PFSK-1 (cell line): Measurements from ENCODE around the gene GOLM1.

ENCODE experiments used
- FOXP2 ChIP-seq: optimal IDR thresholded peaks from 2 replicates; pipeline ENCODE3; 2011; ENCODE audit warnings: borderline replicate concordance, control low read depth, inconsistent platforms; ENCODE audit not compliant: insufficient read depth; ENCODE audit errors: extremely low read length, extremely low read depth
- POLR2AphosphoS5 ChIP-seq: IDR thresholded peaks from 2 replicates; pipeline ENCODE4 v1.6.1; 2012; ENCODE audit warnings: low read depth, mild to moderate bottlenecking, control low read depth, low read length, moderate library complexity
- REST ChIP-seq, 2 experiments: IDR thresholded peaks; 2 replicates each; pipeline versions ENCODE4 v1.6.1 to v1.8.0; 2011 to 2012; ENCODE audit warnings: low read depth in 2 of 2, low read length in 2 of 2, control low read depth in 1 of 2, inconsistent platforms in 1 of 2, mild to moderate bottlenecking in 1 of 2, moderate library complexity in 1 of 2; ENCODE audit not compliant: insufficient read depth in 1 of 2
- SIN3A ChIP-seq: IDR thresholded peaks from 2 replicates; pipeline ENCODE4 v1.6.1; 2012; ENCODE audit warnings: mild to moderate bottlenecking, low read length, moderate library complexity, borderline replicate concordance; ENCODE audit not compliant: insufficient read depth
- TAF1 ChIP-seq: IDR thresholded peaks from 2 replicates; pipeline ENCODE4 v1.6.1; 2012; ENCODE audit warnings: low read length, control low read depth, borderline replicate concordance; ENCODE audit not compliant: insufficient read depth

The GOLM1 gene

DNA sequence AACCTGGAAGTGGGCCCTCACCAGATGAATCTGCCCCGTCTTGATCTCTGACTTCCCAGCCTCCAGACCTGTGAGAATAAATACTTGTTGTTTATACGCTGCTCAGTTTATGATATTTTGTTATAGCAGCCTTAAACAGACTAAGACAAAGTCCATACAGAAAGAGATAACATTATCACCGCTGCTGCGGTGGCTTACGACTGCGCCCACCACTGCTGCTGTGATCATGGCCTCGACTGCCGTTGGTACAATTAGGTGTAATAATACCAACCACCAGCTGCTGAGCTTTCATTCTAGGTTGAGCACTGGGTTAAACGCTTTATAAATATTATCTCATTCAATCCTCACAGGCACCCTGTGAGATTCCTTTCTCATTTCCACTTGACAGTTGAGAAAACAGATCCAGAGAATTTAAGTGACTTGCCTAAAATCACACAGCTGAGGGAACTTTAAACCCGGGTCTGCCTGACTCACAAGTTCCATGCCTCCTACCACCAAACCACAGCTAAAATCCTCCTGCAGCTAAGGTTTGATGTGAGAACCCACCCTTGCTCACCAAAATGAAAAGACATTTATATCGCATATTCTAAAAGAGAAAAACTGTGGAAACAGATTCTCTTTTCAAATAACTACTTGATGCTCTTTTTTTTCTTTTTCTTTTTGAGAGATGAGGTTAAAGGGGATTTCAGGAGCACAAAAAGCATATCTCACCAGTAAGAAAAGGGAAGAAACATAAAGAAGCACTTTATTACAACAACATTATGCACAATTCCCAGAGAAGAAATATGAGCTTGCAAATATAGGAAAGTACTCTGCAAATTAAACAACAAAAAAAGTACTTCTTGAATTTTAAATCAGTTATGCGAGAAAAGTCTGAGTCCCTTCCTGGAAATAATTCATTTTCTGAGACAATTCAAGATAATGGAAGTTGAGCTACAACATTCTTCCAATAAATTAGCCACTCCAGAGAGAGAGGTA is 23.9 kb downstream of the GOLM1 start:
- no peak for TF ChIP-seq FOXP2

- TF ChIP-seq FOXP2 (no peak), POLR2AphosphoS5 (no peak), TAF1 (no peak), REST (IDR thresholded peaks at IDR 0.05; ENCODE audit: insufficient read depth in 1 of 2, low read depth in 2 of 2, low read length in 2 of 2) (no peak), SIN3A (no peak)
Observed at GRCh38 chr9:86073839-86074238, 25.5 kb downstream of the GOLM1 start.

DNA sequence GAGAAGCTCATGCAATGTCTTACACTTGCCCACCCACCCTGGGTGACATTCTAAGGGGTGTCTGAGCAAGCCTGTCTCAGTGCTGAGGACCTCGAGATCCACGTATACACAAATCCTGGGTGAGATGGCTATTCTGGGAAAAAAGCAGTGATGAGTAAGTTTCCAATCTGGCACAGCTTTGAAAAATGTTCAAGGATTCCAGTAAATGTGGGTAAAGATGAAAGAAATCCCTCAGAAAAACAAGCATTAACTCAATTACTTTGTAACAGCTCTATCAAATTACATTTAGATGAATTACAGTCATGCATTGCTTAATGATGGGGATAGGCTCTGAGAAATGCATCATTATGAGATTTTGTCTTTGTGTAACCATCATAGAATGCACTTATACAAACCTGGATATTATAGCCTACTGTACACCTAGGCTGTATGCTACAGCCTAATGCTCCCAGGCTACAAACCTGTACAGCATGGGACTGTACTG is 26.9 kb downstream of the GOLM1 start:
- no peak for TF ChIP-seq POLR2AphosphoS5
- no peak for TF ChIP-seq SIN3A
- no peak for TF ChIP-seq FOXP2
- TF ChIP-seq TAF1: no peak
- TF ChIP-seq REST (IDR thresholded peaks at IDR 0.05; ENCODE audit: insufficient read depth in 1 of 2, low read depth in 2 of 2, low read length in 2 of 2): no peak

- TF ChIP-seq POLR2AphosphoS5 (no peak), SIN3A (no peak), FOXP2 (no peak), REST (IDR thresholded peaks at IDR 0.05; ENCODE audit: insufficient read depth in 1 of 2, low read depth in 2 of 2, low read length in 2 of 2) (no peak), TAF1 (no peak)
Observed at GRCh38 chr9:86069206-86069869, 30.0 kb downstream of the GOLM1 start.

GRCh38 chr9:86064220-86064619 is 35.1 kb downstream of the GOLM1 start:
- no peak for TF ChIP-seq TAF1
- no peak for TF ChIP-seq REST (IDR thresholded peaks at IDR 0.05; ENCODE audit: insufficient read depth in 1 of 2, low read depth in 2 of 2, low read length in 2 of 2)
- TF ChIP-seq SIN3A: no peak
- no peak for TF ChIP-seq FOXP2
- TF ChIP-seq POLR2AphosphoS5: no peak
